Epithelial cell of proximal tubule (primary cell): ENCODE data around the gene GNPDA2. TPM values are rescaled to one million over a fixed set of nuclear protein-coding genes. Genes with fewer than 3 reads are reported as not detected.

Experiments
- DNase-seq: peaks from one replicate; pipeline ENCODE4 v3.0.0-alpha.2; 2011; ENCODE audit warnings: low read depth
- H3K4me3 ChIP-seq: 2 replicates; pipeline ENCODE4 v1.5.1; 2011; ENCODE audit warnings: low read depth, mild to moderate bottlenecking, low read length
- total RNA-seq: library from RNA; depleted of rRNA; stranded (reverse); fragments of >200 nt; gene quantifications from 2 replicates; pipeline ENCODE4 v1.2.3, GENCODE V29; 2015
- TF ChIP-seq, protein P1 (sequence below): conservative IDR thresholded peaks from 2 replicates; pipeline ENCODE4 v1.5.1; 2012; ENCODE audit warnings: low read depth, mild to moderate bottlenecking, low read length

The GNPDA2 gene
- total RNA-seq: 8.5 and 15.0 TPM in 2 replicates

DNA sequence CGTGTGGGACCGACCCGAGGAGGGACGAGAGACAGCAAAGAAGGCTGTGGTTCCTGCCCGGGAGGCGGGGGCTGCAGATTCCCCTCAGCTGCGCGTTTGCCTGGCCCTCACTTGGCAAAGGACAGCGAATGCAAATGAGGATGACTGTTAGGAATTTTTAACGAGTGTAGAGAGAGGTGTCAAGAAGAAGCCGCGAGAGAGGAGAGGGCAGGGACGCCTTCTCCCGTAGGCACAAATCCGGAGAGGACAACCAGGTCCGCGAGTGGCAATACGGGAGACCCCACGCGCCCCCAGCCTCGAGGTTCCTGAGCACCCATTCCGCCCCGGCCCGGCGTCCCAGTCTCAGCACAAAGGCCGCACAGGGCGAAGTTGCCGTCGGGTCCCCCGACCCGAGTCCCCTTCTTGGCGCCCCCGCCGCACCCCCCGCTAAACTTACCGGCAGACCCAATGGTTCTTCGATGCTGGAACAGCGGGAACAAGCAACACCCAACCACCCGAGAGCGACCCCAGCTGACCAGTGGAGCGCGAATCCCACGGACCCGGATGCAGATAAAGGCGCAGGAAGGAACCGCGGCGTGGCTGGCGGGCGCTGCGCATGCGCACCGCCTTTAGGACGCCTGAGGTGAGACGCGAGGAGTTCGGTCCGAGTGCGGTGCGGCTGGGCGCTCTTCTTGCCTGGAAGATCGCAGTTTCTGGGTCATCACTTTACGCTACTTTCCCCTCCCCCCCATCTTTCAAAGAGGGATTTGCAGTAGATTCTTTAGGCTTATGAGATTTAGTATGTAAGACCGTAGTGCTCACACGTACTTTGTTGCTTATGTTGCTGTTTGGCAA is at the start of gene GNPDA2:
Gene GNPDA2, minus strand, starts transcription at position 519 of the 834 bp plus-strand sequence. CDS start 4,349 bp downstream, outside the sequence.
- TF ChIP-seq, protein P1, sequence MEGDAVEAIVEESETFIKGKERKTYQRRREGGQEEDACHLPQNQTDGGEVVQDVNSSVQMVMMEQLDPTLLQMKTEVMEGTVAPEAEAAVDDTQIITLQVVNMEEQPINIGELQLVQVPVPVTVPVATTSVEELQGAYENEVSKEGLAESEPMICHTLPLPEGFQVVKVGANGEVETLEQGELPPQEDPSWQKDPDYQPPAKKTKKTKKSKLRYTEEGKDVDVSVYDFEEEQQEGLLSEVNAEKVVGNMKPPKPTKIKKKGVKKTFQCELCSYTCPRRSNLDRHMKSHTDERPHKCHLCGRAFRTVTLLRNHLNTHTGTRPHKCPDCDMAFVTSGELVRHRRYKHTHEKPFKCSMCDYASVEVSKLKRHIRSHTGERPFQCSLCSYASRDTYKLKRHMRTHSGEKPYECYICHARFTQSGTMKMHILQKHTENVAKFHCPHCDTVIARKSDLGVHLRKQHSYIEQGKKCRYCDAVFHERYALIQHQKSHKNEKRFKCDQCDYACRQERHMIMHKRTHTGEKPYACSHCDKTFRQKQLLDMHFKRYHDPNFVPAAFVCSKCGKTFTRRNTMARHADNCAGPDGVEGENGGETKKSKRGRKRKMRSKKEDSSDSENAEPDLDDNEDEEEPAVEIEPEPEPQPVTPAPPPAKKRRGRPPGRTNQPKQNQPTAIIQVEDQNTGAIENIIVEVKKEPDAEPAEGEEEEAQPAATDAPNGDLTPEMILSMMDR: no peak
- DNase-seq: no peak
- peak within 1 kb of the TSS; percentile 91 for H3K4me3 ChIP-seq

DNA sequence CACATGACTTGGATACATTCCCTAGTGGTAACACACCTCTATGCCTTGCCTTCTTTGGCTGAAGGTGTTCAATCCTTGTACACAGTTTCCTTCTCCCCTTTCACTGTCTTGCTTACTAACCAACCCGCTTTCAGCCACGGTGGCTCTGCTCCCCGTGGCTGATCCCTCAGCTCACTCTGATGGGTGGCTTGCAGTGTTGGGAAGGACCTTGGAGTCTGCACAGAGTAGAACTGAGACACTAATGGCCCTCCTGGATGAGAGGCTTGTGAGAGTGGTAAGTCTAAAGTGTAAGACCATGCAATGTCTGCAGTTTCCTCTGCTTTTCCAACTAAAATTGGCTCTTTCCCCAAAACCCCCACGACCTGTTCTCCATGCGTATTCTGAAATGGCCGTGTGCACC is 46.0 kb upstream of the GNPDA2 start:
- TF ChIP-seq, protein P1: no peak
- DNase-seq: no peak
- no peak overlapping the region for H3K4me3 ChIP-seq

DNA sequence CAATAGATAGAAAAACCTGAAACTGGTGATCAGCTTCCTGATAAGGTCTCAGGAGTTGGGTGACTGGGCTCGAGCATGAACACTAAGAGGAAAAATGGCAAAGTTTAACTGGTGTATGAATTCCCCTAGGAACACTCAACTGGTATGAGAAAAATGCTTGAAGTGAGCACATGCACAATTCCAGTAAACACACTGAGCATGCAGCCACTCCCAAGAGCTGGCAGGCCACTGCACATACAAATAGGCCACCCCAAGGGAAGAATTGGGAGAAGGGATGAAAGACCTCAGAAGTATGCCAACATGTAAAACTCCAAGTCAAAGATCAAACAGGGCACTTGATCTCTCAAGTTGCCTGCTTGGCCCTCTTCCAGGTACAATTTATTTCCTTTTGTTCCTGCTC is 45.4 kb upstream of the GNPDA2 start:
- no peak overlapping the region for H3K4me3 ChIP-seq
- no peak for DNase-seq
- TF ChIP-seq, protein P1: no peak

DNA sequence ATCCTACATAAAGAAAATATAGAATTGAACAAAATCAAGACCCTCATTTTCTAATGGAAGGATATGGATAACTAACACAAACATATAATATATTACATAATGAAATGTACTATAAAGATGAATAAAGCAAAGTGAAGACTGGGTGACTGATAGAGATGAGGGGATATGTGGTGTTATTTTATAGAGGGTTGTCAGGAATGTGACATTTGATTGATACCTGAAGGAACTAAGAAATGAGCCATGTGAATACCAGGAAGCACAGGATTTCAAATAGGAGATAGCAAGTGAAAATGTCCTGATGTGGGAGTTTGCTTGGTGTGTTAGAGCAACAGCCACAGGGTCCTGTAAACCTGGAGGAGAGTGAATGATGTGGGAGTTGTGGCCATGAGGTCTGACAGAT is 40.1 kb upstream of the GNPDA2 start:
- TF ChIP-seq, protein P1: no peak
- H3K4me3 ChIP-seq: no peak overlapping the region
- DNase-seq: no peak

GRCh38 chr4:44765116-44765515 is 38.8 kb upstream of the GNPDA2 start:
- no peak for DNase-seq
- TF ChIP-seq, protein P1: no peak
- H3K4me3 ChIP-seq: no peak overlapping the region

- no peak overlapping the region for H3K4me3 ChIP-seq
- TF ChIP-seq, protein P1: no peak
- DNase-seq: no peak
Measured at GRCh38 chr4:44761306-44761705, 35.0 kb upstream of the GNPDA2 start.
